Panc1 (cell line): ENCODE results near the gene FGF11. TPM values are rescaled to one million over a fixed set of nuclear protein-coding genes. Genes with fewer than 3 reads are reported as not detected.
"Not testable (repeated sequence)": the region's sequence is repeated elsewhere in the genome, so short reads cannot be mapped to it uniquely, and the experiment has no call there.

Source experiments
- ATAC-seq: fragments of 200-7000 bp; cut with Tn5 transposase; 2 replicates; pipeline ENCODE4 v1.9.1; 2020; ENCODE audit warnings: mild to moderate bottlenecking, moderate library complexity
- BruUV-seq: library from RNA; stranded (reverse); fragments of 400-500 nt; replicated peaks from 2 replicates; lab custom pipeline; 2021; lab: Mats Ljungman, UMichigan
- CTCF ChIA-PET: fragments of 300-600 bp; sonication (Branson Sonifier 250); formaldehyde crosslinking; loops from one replicate; lab custom pipeline; 2022; ENCODE audit warnings: antibody characterized with exemption; lab: Charles Lee
- POLR2A ChIA-PET: fragments of 300-600 bp; sonication (Branson Sonifier 250); formaldehyde crosslinking; loops from one replicate; lab custom pipeline; 2022; ENCODE audit warnings: antibody characterized with exemption; lab: Charles Lee
- DNase-seq: peaks from one replicate; pipeline ENCODE4 v3.0.0-alpha.2; 2010; ENCODE audit warnings: low read depth, low spot score
- H3K27ac ChIP-seq: 2 replicates; pipeline ENCODE4 v1.5.1; 2011; ENCODE audit warnings: mild to moderate bottlenecking, low read length, inconsistent platforms
- H3K27me3 ChIP-seq: fragments of 200-500 bp; sonication (Bioruptor generic); 2 replicates; pipeline ENCODE4 v1.6.0; 2014; ENCODE audit warnings: low read length, inconsistent platforms; ENCODE audit not compliant: control insufficient read depth, insufficient read depth
- H3K36me3 ChIP-seq: fragments of 200-500 bp; sonication (Bioruptor generic); 2 replicates; pipeline ENCODE4 v1.5.1; 2014; ENCODE audit warnings: inconsistent platforms, mild to moderate bottlenecking, low read length, moderate library complexity; ENCODE audit not compliant: control insufficient read depth, insufficient read depth
- H3K4me1 ChIP-seq: 2 replicates; pipeline ENCODE4 v1.5.1; 2011; ENCODE audit warnings: inconsistent platforms, mild to moderate bottlenecking, low read length, moderate library complexity; ENCODE audit not compliant: control insufficient read depth, insufficient read depth
- H3K4me3 ChIP-seq, 2 experiments: 2 replicates each; pipeline ENCODE4 v1.5.1; 2011 to 2012; ENCODE audit warnings: low read depth in 2 of 2, low read length in 2 of 2, mild to moderate bottlenecking in 2 of 2, inconsistent platforms in 1 of 2, moderate library complexity in 1 of 2
- H3K9me3 ChIP-seq: fragments of 200-500 bp; sonication (Bioruptor generic); 2 replicates; pipeline ENCODE4 v1.5.1; 2014; ENCODE audit warnings: low read depth, mild to moderate bottlenecking, inconsistent platforms, low read length, moderate library complexity; ENCODE audit not compliant: control insufficient read depth, insufficient read depth
- POLR2AphosphoS5 ChIP-seq: IDR thresholded peaks from 2 replicates; pipeline ENCODE4 v1.6.1; 2012; ENCODE audit warnings: mild to moderate bottlenecking, low read depth, low read length, moderate library complexity
- SIN3A ChIP-seq: IDR thresholded peaks from 2 replicates; pipeline ENCODE4 v1.6.1; 2012; ENCODE audit warnings: low read depth, mild to moderate bottlenecking, low read length, moderate library complexity, borderline replicate concordance; ENCODE audit not compliant: insufficient read depth
- TCF7L2 ChIP-seq: IDR thresholded peaks from 2 replicates; pipeline ENCODE4 v1.6.1; 2011; ENCODE audit warnings: mild to moderate bottlenecking, low read depth, low read length, inconsistent platforms
- in situ Hi-C: cut with HindIII; loops from 2 replicates; pipeline ENCODE4 v1.10.0; 2016; ENCODE audit warnings: low sequenced_read_pairs, low pct_unique_long_range_greater_than_20kb
- intact Hi-C: fragments of 100-400 bp; cut with micrococcal nuclease; formaldehyde crosslinking; loops from one replicate; pipeline ENCODE4 v1.10.0; 2022; ENCODE audit not compliant: unreplicated experiment
- total RNA-seq: library from RNA; stranded (reverse); gene quantifications from one replicate; pipeline ENCODE4 v1.2.1, GENCODE V29; 2021; ENCODE audit not compliant: unreplicated experiment
- TF ChIP-seq, protein P1 (sequence below), 2 experiments: IDR thresholded peaks; 2 replicates each; pipeline ENCODE4 v1.6.1; 2011 to 2012; ENCODE audit warnings: low read depth in 2 of 2, control low read depth in 1 of 2, low read length in 1 of 2, mild to moderate bottlenecking in 1 of 2, moderate library complexity in 1 of 2; ENCODE audit not compliant: insufficient read depth in 1 of 2
- TF ChIP-seq, protein P2 (sequence below): fragments of 450-650 bp; IDR thresholded peaks from 2 replicates; pipeline ENCODE4 v1.5.1; 2017; ENCODE audit warnings: mild to moderate bottlenecking

Gene FGF11
- total RNA-seq, 1 experiment from 2014 or later, result 4.4 TPM

DNA sequence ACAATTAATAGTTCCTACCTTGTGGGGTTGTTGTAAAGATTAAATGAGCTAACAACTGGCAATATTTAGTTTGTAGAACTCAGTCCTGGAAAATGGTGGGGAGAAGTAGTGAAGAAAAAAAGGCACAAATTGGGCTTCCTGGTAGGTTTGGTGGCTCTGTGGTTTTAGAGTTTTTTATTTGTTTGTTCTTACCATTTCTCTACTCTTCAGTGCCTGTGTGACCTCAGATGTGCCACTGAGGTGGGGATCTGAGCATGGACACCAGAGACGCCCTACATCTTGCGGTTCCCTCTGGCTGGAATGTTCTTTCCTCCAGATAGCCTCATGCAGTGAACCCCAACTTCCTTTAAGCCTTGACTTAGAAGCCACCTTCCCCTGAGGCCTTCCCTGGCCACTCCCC lies 32.4 kb downstream of the FGF11 start:
- peak overlapping the region; percentile 8; the same call in 1 of the 2 replicates for H3K27ac ChIP-seq
- TSS peak; percentile 60 for BruUV-seq
- no peak for DNase-seq
- ChIA-PET CTCF (no interaction called here), POLR2A (no interaction called here)
- TF ChIP-seq SIN3A (no peak), TCF7L2 (no peak), POLR2AphosphoS5 (no peak)
- TF ChIP-seq, protein P1, sequence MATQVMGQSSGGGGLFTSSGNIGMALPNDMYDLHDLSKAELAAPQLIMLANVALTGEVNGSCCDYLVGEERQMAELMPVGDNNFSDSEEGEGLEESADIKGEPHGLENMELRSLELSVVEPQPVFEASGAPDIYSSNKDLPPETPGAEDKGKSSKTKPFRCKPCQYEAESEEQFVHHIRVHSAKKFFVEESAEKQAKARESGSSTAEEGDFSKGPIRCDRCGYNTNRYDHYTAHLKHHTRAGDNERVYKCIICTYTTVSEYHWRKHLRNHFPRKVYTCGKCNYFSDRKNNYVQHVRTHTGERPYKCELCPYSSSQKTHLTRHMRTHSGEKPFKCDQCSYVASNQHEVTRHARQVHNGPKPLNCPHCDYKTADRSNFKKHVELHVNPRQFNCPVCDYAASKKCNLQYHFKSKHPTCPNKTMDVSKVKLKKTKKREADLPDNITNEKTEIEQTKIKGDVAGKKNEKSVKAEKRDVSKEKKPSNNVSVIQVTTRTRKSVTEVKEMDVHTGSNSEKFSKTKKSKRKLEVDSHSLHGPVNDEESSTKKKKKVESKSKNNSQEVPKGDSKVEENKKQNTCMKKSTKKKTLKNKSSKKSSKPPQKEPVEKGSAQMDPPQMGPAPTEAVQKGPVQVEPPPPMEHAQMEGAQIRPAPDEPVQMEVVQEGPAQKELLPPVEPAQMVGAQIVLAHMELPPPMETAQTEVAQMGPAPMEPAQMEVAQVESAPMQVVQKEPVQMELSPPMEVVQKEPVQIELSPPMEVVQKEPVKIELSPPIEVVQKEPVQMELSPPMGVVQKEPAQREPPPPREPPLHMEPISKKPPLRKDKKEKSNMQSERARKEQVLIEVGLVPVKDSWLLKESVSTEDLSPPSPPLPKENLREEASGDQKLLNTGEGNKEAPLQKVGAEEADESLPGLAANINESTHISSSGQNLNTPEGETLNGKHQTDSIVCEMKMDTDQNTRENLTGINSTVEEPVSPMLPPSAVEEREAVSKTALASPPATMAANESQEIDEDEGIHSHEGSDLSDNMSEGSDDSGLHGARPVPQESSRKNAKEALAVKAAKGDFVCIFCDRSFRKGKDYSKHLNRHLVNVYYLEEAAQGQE (IDR thresholded peaks at IDR 0.05; ENCODE audit: insufficient read depth in 1 of 2, low read depth in 2 of 2, low read length in 1 of 2), result no peak
- TF ChIP-seq, protein P2, sequence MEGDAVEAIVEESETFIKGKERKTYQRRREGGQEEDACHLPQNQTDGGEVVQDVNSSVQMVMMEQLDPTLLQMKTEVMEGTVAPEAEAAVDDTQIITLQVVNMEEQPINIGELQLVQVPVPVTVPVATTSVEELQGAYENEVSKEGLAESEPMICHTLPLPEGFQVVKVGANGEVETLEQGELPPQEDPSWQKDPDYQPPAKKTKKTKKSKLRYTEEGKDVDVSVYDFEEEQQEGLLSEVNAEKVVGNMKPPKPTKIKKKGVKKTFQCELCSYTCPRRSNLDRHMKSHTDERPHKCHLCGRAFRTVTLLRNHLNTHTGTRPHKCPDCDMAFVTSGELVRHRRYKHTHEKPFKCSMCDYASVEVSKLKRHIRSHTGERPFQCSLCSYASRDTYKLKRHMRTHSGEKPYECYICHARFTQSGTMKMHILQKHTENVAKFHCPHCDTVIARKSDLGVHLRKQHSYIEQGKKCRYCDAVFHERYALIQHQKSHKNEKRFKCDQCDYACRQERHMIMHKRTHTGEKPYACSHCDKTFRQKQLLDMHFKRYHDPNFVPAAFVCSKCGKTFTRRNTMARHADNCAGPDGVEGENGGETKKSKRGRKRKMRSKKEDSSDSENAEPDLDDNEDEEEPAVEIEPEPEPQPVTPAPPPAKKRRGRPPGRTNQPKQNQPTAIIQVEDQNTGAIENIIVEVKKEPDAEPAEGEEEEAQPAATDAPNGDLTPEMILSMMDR, result no peak
- H3K4me1 ChIP-seq, result peaks cover 28% of the 10 kb centered on the region
- in situ Hi-C loops (no loop called here), intact Hi-C loops (no loop called here)
- ATAC-seq, result no peak
- H3K4me3 ChIP-seq, result no peak overlapping the region
- H3K9me3 ChIP-seq, result no peaks in the 10 kb centered on the region
- no peaks in the 10 kb centered on the region for H3K27me3 ChIP-seq
- H3K36me3 ChIP-seq, result no peaks in the 10 kb centered on the region

DNA sequence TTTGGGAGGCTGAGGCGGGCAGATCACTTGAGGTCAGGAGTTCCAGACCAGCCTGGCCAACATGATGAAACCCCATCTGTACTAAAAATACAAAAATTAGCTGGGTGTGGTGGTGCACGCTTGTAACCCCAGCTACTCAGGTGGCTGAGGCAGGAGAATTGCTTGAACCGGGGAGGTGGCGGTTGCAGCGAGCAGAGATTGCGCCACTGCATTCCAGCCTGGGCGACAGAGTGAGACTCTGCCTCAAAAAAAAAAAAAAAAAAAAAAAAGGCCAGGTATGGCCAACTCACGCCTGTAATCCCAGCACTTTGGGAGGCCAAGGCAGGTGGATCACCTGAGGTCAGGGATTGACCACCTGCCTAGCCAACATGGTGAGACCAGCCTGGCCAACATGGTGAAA lies 35.5 kb downstream of the FGF11 start:
- CTCF ChIA-PET, H3K27ac ChIP-seq, H3K36me3 ChIP-seq, POLR2A ChIA-PET, ATAC-seq, intact Hi-C loops, BruUV-seq, H3K27me3 ChIP-seq, H3K4me3 ChIP-seq, DNase-seq, H3K9me3 ChIP-seq, in situ Hi-C loops: not testable (repeated sequence)
- H3K4me1 ChIP-seq, result peaks cover 25% of the 10 kb centered on the region

DNA sequence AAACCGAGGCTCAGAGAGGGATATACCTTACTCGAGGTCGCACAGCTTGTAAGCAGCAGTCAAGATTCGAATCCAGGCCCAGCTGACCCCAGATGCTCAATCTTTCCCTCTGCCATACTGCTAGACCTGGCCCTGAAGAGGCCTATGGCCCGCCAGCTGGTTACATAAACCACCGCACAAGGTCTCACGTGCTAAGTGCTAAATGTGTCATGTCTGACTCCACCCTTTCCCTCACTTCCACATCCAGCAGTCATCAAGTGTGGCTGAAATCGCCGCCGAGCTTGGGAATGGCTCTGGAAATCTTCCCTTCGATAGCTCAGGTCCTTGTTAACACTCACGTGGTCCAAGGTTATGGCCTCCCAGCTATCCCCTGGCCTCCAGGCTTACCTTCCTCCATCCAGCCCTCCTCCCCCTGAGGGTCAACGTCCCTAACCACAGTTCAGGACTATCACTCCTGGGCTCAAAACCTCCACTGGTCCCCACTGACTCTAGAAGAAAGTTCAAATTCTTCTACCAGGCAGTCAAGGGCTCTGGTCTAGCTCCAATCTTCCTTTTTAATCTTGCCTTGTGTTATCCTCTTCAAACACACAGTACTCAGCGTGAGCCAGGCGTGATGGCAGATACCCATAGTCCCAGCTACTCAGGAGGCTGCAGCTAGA lies 36.6 kb downstream of the FGF11 start:
- intact Hi-C loops (no loop called here), in situ Hi-C loops (no loop called here)
- Histone ChIP-seq H3K9me3 (no peaks in the 10 kb centered on the region), H3K4me3 (no peak overlapping the region), H3K36me3 (no peaks in the 10 kb centered on the region), H3K27ac (peak overlapping the region; percentile 54), H3K4me1 (peaks cover 31% of the 10 kb centered on the region), H3K27me3 (no peaks in the 10 kb centered on the region)
- no TSS peak for BruUV-seq
- CTCF ChIA-PET, result interaction anchor here (0.6 kb wide), 1 partner anchor 108 kb away, joined by 4 read pairs; no protein-coding TSS in a partner anchor
- no peak for DNase-seq
- POLR2A ChIA-PET, result interaction anchor here (0.5 to 0.6 kb wide), 2 partner anchors 81 to 103 kb away, joined by 3 to 6 read pairs; no protein-coding TSS in a partner anchor
- TF ChIP-seq, protein P2, result no peak
- TF ChIP-seq POLR2AphosphoS5, result no peak
- TF ChIP-seq, protein P1 (IDR thresholded peaks at IDR 0.05; ENCODE audit: insufficient read depth in 1 of 2, low read depth in 2 of 2, low read length in 1 of 2), result no peak
- no peak for TF ChIP-seq SIN3A
- no peak for TF ChIP-seq TCF7L2
- no peak for ATAC-seq
